Measurements from ENCODE around the gene KIR3DL3.
"Not testable (repeated sequence)": the region's sequence is repeated elsewhere in the genome, so short reads cannot be mapped to it uniquely, and the experiment has no call there.

The KIR3DL3 gene

DNA sequence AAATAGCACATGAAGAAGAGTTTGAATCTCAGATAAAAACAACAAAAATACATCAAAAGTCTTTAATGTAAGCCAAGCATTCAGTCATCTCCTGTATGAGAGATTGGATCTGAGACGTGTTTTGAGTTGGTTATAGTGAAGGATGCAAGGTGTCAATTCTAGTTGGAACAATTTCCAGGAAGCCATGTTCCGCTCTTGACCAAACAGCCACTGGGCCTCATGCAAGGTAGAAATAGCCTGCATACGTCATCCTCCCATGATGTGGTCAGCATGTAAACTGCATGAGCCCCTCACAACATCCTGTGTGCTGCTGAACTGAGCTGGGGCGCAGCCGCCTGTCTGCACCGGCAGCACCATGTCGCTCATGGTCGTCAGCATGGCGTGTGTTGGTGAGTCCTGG lies at the start of gene KIR3DL3:
TSS of gene KIR3DL3 (plus strand) at position 301 of the 400 bp plus-strand sequence. CDS start at position 356, 55 bp downstream.
- no peak for DNase-seq

DNA sequence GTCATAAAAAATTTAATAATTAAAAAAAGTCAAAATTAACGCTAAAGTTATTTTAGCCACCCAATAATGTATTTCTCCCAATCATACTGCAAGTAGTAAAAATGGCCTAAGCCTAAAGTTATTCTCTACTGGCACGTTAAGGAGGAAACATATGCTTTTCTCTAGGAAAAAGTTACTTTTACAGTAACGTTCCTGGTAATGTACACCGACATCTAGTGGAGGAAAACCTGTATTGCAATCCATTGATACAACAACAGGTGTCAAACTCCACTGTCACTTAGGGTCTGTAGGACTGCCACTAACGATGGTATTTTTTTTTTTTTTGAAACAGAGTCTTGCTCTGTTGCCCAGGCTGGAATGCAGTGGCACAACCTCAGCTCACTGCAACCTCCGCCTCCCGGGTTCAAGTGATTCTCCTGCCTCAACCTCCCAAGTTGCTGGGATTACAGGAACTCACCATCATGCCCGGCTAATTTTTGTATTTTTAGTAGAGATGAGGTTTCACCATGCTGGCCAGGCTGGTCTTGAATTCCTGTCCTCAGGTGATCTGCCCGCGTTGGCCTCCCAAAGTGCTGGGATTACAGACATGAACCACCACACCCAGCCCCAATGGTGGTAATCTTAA lies 47.9 kb upstream of the KIR3DL3 start:
- peak; percentile 21 for DNase-seq

DNA sequence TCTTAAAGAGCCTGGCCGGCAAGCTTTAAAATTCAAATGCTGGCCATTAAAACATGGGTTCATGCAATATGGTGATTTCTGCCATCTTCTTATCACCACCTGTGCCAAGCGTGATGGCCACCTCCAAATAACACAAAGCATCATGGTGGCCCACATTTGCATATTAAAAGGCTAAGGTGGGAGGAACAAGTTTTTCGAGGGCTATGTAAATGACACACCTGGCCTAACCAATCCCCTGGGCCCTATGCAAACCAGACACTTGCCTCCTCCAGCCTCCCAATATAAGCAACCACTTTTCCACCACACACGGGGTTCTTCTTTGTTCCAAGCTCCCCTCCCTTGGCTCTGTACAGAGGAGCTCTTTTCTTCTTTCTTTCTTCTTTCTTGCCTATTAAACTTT lies 47.0 kb upstream of the KIR3DL3 start:
- DNase-seq: no peak

DNA sequence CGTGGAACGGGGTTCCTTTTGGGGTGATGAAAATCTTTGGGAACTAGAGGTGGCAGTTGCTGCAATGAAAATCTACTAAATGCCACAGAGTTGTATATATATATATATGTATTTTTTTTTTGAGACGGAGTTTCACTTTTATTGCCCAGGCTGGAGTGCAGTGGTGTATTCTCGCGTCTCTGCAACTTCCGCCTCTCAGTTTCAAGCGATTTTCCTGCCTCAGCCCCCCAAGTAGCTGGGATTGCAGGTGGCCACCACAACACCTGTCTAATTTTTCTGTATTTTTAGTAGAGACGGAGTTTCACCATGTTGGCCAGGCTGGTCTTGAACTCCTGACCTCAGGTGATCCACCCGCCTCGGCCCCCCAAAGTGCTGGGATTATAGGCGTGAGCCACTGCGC lies 42.6 kb upstream of the KIR3DL3 start:
- not testable (repeated sequence) for DNase-seq

DNA sequence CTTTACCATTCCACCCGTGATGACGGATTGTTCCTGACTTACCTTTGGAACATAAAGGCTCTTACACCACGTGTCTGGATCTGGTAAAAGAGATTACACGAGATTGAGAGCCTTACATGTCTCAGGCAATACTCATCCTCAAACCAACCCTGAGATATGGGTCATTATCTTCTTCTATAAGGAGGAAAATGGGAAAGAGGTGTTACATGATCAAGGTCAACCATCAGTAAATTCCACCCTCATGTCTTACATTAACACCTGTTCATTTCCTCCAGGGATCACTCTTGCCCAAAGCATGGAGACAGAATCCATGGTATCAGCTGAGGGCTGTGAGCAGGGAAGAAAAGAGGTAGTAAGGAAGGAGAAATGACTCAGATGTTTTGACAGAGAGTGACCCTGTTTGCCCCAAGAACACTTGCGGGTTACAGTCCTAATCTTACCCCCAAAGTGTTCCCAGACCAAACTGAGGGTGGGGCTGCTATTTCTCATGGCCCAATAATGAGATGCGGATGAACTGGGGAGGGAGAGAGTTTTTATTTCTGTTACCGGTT lies 41.9 kb upstream of the KIR3DL3 start:
- DNase-seq: no peak

DNA sequence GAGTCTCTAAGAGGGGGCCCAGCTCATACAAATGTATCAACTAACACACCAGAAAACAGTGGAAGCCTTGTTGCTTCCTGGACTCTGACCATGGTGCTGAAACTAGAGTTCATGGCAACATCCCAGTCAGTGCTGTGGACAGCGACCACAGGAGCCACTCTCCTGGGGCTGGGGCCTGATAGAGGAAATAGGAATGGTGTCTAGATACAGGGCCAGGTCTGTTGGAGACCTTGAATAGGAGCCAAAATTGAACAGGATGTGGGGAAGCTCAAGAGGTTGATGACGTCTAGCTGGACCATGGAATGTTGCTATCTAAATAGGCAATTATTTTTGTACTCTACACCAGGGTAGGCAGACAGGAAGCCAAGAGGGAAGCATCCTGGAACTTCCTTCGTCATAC lies 39.7 kb upstream of the KIR3DL3 start:
- no peak for DNase-seq

DNA sequence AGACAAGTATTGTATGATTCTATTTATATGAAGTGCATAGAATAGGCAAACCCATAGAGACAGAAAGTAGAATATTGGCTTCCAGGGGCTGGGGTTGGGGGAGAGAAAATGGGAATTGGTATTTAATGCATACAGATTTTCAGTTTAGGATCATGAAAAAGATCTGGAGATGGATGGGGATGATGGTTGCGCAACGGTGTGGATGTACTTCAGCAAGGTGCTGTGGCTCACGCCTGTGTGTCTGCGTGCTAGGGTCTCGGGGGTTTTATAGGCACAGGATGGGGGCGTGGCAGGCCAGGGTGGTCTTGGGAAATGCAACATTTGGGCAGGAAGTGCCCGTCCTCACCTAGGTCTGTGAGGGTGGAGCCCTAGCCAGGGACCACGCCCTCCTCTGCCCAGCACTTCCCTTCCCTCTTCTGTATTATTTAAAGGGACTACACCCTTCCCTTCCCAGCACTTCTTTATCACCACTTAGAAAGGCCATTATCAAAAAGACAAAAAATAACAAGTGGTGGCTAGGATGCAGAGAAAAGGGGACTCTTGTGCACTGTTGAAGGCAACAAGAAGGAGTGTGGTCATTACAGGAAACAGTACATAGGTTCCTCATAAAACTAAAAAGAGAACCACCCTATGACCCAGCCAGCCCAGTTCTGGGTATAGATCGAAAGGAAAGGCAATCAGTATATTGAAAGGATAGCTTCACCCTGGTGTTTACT lies 32.5 kb upstream of the KIR3DL3 start:
- no peak for DNase-seq

DNA sequence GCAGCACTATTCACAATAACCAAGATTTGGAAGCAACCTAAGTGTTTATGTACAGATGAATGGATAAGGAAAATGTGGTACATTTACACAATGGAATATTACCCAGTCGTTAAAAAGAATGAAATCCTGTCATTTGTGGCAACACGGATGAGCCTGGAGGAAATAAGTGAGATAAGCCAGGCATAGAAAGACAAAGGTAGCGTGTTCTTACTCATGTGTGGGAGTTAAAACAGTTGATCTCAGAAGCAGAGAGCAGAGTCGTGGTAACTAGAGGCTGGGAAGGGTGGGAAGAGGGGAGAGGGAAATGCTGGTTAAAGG lies 32.0 kb upstream of the KIR3DL3 start:
- no peak for DNase-seq

DNA sequence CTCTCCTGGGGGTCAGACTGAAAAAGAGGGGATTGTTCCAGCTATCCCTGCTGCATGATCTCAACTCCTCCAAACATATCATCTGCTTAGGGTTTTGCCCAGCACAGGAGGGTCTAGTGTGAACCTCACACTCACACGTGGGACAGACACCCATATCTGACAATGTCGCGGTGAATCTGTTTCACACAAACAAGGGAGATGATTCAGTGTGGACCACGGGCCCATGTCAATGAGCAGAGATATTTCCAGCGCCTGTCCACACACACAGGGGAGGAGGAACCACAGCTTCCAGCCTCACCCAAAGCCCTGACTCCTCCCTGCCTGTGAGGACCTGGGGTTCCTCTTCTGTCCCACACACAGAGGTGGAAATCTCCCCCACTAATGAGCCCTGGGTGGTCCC lies 29.6 kb upstream of the KIR3DL3 start:
- DNase-seq: no peak

DNA sequence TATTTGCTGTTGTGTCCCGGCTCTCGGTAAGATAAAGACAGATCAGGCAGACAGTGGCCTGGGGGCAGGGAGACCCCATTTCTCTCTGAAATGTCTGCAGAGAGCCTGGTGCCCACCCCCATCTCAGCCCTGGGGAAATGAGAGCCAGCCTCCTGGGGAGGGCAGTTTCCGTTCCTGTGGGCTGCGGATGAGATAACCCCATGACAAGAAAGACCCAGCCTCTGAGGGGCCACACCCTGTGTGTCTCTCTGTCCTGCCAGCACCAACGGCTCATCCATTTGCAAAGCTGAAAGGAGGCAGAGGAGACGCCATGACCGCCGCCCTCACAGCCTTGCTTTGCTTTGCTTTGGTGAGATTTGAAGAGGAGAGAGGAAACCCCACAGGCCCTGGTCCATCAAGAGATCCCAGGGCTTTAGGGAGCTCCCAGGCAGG lies 28.1 kb upstream of the KIR3DL3 start:
- no peak for DNase-seq

DNA sequence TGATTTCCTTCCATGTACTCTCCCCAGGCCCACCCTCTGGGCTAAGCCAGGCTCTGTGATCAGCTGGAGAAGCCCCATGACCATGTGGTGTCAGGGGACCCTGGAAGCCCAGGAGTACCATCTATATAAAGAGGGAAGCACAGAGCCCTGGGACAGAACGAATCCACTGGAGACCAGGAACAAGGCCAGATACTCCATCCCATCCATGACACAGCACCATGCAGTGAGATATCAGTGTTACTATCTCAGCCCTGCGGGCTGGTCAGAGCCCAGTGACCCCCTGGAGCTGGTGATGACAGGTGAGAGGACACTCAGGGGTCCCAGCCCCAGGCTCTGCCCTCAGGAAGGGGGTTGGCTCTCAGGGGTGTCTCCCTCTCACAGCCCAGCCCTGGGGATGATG lies 27.5 kb upstream of the KIR3DL3 start:
- DNase-seq: no peak

DNA sequence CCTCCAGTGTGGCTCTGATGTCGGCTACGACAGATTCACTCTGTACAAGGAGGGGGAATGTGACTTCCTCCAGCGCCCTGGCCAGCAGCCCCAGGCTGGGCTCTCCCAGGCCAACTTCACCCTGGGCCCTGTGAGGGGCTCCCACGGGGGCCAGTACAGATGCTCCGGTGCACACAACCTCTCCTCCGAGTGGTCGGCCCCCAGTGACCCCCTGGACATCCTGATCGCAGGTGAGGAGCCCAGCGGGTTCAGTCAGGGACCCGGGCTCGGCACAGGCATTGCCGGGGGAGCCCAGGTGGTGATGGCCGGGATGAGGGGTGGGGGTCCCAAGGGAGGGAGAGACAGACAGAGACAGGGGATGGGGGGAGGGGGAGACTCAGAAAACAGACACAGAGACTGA lies 26.5 kb upstream of the KIR3DL3 start:
- not testable (repeated sequence) for DNase-seq

DNA sequence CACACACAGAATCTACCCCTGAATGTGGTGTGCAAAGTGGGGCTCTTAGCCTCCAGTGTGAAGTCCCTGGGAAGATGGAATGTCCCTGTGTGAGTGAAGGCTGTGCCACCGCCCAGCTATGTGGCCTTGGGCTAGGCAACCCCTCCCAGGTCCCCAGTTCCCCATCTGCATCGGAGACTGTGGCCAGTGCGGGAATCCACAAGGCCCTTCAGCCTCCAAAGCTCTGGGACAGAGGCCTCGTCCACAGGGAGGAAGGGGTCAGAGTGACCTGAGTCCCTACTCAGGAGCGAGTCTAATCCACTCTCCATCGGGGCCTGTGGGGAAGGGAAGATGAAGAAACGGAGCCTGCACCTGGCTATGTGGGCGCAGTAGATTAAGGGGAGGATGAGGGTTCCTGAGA lies 19.3 kb upstream of the KIR3DL3 start:
- no peak for DNase-seq

DNA sequence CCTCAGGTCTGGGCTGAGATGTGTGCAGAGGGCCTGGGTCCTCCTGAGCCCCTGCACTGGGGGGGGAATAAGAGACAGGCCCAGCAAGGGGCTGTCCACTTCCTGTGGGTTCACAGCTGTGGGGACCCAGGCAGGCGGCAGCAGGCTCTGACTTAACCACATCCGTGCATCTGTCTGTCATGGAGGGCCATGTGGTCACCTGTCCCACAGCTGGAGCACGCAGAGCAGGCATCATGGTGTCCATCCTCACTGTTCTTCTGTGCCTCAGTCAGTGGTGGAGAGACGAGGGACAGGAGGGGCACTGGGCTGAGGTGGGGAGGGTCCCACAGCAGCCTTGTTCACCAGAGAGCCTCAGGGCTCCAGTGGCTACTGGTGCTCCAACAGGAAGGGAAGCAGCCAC lies 16.3 kb upstream of the KIR3DL3 start:
- no peak for DNase-seq

DNA sequence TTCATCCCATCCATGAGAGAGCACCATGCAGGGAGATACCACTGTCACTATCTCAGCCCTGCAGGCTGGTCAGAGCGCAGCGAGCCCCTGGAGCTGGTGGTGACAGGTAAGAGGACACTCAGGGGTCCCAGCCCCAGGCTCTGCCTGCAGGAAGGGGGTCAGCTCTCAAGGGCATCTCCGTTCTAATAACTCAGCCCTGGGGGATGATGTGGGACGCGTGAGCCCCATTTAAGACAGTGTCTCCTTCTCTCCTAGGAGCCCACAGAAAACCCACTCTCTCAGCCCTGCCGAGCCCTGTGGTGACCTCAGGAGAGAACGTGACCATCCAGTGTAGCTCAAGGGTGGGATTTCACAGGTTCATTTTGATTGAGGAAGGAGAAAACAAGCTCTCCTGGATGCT lies 15.5 kb upstream of the KIR3DL3 start:
- no peak for DNase-seq

DNA sequence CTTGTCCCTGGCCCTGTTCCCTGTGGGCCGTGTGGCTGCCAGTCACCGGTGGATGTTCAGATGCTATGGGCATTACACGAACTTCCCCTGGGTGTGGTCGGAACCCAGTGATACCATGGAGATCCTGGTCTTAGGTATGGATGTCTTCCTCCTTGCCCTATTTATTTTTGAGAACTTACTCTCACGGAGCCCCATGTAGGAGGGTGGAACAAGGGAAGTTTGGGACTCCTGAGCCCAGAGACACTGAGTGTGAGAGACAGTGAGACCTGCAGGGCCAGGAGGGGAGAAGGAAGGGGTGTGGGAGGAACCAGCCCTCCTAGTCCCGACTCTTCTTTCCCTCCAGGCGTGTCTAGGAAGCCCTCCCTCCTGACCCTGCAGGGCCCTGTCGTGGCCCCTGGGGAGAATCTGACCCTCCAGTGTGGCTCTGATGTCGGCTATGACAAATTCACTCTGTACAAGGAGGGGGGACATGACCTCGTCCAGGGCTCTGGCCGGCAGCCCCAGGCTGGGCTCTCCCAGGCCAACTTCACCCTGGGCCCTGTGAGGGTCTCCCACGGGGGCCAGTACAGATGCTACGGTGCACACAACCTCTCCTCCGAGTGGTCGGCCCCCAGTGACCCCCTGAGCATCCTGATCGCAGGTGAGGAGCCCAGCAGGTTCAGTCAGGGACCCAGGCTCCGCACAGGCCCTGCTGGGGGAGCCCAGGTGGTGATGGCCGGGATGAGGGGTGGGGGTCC lies 14.9 kb upstream of the KIR3DL3 start:
- no peak for DNase-seq

DNA sequence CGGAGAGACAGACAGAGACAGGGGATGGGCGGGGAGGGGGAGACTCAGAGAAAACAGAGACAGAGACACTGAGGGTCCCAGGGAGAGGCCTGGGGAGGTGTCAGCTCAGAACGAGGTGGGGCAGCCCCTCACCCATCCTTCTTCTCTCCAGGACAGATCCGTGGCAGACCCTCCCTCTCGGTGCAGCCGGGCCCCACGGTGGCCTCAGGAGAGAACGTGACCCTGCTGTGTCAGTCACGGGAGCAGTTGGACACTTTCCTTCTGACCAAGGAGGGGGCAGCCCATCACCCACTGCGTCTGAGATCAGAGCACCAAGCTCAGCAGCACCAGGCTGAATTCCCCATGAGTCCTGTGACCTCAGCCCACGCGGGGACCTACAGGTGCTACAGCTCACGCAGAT lies 14.3 kb upstream of the KIR3DL3 start:
- DNase-seq: not testable (repeated sequence)

DNA sequence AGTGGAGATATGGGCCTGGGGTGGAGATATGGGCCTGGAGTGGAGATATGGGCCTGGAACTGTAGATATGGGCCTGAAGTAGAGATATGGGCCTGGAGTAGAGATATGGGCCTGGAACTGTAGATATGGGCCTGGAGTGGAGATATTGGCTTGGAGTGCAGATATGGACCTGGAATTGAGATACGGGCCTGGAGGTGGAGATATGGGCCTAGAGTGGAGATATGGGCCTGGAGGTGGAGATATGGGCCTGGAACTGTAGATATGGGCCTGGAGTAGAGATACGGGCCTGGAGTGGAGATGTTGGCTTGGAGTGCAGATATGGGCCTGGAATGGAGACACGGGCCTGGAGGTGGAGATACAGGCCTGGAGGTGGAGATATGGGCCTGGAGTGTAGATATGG lies 402 bp downstream of the KIR3DL3 start:
- no peak for DNase-seq

DNA sequence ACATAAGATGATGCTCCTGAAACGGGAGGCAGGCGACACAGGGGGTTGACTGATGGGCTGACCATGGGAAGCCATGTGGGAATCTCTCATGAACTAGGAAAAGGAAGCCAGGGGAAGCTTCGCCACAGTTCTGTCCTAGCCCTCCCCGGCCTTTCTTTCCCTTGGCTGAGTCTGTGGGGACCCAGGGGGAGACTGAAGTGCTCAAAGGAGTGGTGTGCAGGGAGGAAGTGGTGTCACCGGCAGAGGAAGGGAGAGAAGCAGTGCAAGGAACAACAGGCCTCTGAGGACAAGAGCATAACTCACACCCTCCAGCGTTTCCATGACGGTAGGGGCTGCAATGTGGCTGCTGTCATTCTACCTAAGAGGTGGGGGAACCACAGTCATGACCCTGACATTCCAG lies 1.1 kb downstream of the KIR3DL3 start:
- no peak for DNase-seq

DNA sequence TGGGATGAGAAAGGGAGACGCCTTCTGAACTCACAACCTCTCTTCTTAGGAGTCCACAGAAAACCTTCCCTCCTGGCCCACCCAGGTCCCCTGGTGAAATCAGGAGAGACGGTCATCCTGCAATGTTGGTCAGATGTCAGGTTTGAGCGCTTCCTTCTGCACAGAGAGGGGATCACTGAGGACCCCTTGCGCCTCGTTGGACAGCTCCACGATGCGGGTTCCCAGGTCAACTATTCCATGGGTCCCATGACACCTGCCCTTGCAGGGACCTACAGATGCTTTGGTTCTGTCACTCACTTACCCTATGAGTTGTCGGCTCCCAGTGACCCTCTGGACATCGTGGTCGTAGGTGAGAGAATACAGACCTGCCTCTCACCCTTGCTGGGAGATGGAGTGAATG lies 3.3 kb downstream of the KIR3DL3 start:
- DNase-seq: no peak

DNA sequence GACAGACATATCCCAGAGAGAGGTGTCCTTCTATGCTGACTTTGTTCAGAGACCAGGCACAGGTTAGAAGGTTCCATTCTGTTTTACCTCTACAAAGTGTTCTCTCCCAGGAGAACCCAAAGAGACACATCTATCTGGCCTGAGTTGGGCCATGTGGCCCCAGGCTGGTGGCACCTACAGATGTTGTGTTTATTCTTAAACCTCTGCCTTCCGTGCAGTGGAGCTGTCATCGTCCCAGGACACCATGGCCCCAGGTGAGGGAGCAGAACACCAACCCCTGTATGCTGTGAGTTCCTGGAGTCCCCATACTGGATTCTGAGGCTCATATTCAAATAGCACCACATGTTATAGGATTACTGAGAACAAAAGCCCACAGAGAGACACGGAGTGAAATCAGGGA lies 3.9 kb downstream of the KIR3DL3 start:
- DNase-seq: no peak

DNA sequence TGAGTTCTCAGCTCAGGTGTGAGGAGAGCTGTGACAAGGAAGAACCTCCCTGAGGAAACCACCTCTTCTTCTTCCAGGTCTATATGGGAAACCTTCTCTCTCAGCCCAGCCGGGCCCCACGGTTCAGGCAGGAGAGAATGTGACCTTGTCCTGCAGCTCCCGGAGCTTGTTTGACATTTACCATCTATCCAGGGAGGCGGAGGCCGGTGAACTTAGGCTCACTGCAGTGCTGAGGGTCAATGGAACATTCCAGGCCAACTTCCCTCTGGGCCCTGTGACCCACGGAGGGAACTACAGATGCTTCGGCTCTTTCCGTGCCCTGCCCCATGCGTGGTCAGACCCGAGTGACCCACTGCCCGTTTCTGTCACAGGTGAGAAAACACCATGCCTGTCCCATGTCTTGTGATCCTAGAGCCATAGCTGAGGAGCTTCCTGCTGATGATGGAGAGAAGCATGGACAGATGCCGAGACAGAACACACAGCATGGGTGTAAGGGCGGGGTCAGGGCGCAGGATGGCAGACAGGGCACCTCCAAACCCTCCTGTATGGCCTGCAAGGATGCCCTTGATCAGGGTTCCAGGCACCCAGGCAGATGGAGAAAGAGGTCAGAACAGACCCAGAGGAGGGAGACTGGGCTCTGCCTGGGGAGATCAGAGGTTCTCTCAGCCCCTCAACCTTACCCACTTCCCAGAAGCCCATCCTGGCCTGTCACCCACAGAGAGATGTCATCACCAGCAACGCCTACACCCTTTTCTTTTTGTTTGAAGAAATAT lies 5.4 kb downstream of the KIR3DL3 start:
- no peak for DNase-seq

DNA sequence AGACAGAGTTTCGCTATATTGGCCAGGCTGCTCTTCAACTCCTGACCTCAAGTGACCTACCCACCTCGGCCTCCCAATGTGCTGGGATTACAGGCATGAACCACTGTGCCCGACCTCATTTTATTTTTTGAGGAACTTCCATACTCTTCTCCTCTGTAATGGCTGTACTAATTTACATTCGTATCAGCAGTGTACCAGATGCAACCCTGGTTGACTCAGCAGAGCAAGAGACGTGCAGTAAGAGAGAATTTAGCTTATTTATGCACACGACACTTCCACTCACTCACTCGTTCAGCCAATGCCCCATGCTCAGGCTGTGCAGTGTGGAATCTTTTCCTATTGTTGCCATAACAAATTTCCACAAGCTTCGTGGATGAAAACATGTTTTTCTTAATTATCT lies 6.9 kb downstream of the KIR3DL3 start:
- DNase-seq: no peak
